ENCODE results near the gene SPTSSA.
"Not testable (repeated sequence)": the region's sequence is repeated elsewhere in the genome, so short reads cannot be mapped to it uniquely, and the experiment has no call there.

Gene SPTSSA

DNA sequence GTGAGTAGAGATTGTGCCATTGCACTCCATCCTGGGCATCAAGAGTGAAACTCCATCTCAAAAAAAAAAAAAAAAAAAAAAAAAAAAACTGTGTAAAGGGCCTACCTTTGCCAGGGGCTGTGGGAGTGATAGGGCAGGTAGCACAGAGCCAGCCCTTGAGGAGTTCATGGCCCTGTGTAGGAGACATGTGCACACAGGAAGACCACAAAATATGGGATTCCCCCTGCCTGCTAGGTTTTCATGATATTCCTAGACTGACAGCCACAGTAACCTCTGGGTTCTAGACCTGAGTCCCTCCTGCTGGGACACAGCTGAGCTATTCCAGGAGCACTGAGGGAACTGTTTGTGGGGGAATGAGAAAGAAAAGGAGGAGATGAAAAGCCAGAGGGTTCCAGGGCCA is 8.3 kb upstream of the SPTSSA start:
- no peak for DNase-seq (ENCODE audit: low spot score)

DNA sequence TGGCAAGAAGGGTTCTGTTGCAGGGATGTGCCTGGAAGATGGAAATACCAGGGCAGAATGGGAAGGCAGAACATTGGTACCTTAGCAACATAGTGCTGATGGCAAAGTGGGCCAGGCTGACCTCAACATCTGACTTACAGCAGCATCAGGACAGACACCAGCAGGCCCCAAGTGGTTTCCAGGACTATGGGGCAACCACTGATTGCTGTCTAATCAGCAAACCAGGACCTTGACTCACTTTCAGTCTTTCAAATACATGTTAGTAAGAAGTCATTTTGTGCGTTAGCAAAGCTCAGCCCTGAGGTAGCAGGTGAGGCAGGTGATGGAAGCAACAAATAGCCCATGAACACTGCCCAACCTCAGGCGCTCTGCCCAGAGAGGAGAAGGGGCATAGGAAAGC is 4.7 kb upstream of the SPTSSA start:
- DNase-seq (ENCODE audit: low spot score), result no peak

DNA sequence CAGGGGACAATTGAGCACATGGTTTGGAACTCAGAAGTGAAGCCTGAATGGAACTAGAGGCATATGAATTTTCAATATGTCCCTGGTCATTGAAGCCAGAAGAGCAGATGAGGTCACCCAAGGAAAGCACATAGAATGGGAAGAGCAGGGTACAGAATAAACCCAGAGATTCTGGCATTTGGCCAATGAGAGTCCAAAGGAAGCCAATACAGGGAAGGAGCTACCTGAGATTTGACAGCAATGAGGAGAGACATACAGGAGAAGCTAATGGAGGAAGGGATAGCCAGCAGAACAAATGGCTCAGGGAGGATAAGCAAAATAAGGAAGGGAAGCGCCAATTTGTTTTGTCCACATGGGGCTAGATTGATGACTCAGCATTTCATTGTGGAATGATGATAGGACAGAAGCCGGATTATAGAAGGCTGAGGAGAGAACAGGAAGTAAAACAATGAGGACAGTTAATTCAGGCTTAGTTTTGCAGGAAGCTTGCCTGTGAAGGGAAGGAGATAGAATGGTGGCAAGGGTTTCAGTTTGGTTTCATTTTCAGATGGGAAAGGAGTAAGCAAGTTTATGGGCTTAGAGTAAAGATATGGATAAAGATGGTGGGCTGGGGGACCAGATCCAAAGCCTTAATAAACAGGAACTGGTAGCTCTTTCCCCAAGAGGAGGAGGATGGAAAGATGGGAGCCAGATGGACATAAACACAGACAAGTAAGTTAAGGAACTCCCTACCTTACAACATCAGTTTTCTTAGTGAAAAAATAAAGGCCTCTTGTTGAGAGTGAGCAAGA is 3.2 kb upstream of the SPTSSA start:
- peak; percentile 30 for DNase-seq (ENCODE audit: low spot score)

DNA sequence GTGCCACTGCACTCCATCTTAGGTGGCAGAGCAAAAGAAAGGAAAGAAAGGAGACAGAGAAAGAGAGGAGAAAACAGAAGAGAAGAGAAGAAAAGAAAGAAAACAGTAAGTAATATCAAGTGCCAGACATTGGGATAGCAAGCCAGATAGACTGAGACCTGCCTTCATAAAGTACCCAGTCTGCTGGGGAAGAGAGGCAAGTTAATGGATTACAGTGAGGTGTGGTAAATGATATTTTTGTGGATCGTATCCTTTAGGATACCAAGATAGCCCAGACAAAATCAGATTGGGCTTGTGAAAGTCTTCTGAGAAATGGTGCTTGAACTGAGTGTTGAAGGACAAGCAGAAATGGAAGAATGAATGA is 1.5 kb upstream of the SPTSSA start:
- DNase-seq (ENCODE audit: low spot score), result no peak

DNA sequence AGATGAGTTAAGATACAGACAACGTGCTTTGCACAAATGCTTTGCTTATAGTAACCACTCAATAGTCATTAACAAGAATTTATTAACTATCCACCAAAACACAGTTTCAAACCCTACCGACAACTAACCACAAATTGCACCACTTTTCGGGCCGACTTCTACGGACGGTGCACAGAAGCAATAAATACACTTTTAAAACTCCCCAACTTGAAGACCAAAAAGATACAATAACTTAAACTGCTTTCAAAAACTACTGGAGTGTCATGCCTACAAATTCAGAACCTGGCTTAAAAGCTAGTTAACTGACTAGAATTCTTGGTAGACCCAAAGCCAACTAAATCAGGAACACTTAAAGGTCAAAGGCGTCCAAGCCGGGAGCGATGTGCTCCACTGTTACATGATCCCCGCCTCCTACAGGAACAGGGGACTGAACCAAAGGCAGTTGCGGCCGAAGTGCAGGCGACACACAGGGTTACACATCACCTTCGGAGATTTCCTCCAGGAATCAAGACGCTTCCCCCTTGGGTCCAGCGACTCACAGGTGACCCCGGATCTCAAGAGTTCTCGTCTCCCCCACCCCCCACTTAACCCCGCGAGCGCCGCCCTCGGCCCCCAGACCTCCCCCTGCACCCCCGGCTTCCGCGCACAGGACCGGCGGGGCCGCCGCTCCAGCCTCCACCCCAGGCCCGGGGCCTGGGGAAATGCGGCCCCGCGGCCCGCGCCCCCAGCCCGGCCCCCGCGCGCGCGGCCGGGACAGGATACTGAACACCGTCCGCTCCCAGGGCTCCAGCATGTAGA is 507 bp downstream of the SPTSSA start:
- peak; percentile 58 for DNase-seq (ENCODE audit: low spot score)

DNA sequence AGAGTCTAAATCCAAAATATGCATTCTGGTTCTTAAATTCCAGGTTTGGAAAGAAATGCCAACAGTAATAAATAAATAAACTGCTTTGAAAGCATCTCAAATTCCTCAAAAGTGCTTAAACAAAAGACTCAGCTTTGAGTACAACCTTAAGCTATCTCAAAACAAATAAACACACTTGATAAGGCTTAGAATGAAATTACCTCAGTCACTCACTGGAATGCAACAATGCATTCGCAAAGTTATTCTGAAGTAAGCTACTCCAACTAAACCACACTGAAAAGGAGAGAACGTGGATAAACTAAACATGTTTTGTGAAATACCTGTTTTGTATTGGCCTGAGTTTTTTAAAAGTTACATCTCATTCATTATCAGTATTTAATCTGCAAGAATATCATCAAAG is 1.2 kb downstream of the SPTSSA start:
- no peak for DNase-seq (ENCODE audit: low spot score)

DNA sequence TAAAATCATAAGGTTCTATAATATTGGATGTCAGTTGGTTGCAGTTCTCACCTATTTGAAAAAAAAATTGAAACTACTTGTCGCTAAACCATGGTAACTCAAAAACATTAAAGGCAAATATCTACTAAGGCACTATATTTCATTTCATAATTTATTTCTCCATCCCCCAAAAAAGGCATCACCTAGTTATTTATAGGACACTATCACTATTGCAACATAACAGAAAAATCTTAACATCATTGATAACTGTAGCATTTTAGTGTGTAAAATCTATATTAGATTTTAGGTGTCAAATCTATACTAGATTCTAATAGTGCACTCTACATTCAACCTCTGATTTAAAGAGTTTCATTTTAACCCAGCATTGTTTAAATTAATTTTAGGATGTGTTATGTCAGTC is 1.7 kb downstream of the SPTSSA start:
- DNase-seq (ENCODE audit: low spot score), result no peak

DNA sequence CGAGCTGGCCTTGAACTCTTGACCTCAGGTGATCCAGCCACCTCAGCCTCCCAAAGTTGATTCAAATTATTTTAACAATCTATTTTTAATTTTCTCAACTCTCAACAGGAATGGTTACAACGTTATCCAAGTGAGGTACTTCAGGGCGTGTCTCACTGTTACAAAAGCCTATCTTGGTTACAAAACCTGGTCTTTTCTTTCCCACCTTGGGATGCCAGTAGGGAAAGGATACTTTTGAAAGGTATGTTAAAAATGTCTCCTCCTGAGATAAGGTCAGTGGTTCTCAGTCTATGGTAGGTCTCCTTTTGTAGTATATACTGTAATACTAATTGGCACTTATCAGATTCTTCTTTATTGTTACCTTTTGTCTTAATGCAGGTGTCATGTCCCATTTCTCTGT is 4.9 kb downstream of the SPTSSA start:
- no peak for DNase-seq (ENCODE audit: low spot score)

DNA sequence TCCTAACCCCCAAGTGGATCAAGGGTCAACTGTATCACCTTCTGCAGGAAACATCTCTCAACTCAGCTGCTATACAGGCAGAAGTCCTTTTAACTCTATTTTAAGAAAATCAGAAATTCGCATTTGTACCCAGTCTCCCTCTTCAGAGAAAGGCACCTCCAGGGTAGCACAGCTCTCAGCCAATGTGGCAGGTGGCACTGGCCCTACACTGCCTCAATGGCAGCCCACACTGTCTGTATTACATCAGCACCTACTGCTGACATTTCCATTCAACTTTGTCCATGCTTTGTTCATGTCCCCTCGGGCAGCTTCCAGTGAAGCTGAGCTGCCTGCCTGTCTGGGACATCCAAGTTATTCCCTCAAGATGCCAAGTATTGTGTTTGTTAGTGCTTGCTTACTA is 8.8 kb downstream of the SPTSSA start:
- DNase-seq (ENCODE audit: low spot score), result no peak

DNA sequence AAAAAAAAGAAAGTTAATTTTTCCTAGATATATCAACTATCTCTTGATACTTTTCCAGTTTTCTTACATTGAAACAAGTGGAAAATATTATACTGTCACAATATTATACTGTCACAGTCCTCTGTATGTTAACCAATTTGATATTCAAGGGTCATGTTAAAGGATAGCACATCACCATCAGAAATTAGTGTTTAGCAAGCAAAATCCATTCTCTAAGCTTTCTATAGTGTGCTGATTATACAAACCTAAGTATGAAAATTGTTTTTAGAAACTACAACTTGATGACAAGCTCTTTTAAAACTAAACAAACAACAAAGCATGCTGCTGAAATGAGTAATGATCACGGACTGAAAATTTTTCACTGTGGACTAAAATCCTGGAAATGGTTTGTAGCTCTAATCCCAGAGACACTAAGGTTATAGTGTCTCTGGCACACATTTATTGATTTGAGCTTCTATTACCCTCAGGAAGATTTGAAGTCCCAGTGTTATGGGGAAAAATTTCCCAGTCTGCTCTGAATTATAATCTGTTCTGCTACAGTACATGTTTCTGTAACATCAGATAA is 9.7 kb downstream of the SPTSSA start:
- no peak for DNase-seq (ENCODE audit: low spot score)

DNA sequence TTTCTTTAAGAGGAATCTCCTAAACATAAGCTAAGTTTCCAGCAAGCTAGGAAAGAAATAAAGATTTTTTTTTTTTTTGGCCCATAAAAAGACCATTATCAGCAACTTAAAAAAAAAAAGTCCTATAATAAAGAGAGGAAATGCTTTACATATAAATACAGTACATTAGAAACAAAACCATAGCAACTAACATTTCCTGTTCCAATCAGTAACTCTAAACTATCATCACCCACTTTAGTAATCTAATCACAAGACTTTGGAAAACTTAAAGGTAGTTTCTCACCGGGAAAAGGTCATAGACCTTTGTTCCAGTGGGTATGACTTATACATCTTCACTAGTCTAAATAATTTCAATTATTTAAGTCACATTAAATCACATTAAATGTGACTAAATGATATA is 11.1 kb downstream of the SPTSSA start:
- DNase-seq (ENCODE audit: low spot score), result no peak

DNA sequence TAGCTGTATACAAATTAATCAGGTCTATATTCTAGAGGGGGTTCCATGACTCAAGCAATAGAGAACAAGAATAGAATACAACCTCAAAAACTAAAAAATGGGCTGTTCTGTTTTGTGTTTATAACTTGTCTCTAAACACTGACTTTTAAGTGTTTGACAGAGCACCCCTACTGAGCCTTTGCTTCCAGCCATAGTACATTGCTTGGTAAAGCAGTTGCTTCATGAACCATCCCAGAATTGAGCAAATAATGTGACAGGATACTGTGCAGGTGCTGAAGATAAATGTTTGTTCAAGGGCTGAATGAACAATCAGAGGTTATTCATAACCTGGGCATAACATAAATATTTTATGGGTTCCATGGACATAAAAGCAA is 11.5 kb downstream of the SPTSSA start:
- no peak for DNase-seq (ENCODE audit: low spot score)

DNA sequence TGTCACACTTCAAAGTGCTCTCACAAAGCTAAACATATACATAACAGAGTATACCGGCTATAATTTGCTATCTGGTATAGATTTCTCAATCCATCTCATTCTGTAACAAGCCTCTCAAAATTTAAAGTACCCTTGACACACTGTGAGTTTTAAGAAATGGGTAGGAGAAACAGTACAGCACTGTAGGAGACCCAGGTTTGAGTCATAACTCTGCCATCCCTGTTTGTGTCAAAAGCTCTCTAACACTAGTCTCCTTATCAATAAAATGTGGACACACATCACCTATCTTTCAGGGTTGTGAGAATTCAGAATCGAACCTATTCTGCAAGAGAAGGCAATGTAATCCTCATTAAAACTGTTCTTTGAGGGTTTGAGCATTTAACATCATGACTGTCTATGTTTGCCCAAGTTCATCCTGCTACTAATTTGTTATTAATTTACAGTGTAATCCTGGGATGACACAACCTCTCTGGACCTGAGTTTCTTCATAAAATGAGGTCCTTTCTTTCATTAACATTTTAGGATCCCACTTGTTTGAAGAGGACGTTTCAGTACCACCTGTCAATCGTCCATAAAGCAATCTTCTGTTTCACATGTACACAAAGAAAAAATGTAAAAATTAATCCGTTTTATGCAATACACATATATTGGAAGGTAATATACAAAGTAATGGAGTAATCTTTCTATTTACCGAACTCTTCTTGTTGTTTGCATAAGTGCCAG is 12.1 kb downstream of the SPTSSA start:
- DNase-seq (ENCODE audit: low spot score), result no peak

DNA sequence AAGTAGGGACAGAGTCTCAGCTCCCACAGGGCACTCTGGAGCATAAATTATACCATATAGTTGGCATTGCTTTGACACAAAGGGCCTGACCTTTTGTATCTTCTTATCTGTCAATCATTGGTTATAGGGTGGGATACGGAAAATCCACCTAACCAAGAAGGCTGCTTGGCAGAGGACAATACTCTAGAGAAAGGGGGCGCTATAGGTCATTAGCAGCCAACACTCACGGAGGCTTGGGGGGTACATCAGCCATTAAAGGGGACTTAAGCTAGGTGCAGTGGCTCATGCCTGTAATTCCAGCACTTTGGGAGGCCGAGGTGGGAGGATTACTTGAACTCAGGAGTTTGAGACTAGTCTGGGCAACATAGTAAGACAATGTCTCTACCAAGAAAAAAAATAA is 22.9 kb downstream of the SPTSSA start:
- no peak for DNase-seq (ENCODE audit: low spot score)

DNA sequence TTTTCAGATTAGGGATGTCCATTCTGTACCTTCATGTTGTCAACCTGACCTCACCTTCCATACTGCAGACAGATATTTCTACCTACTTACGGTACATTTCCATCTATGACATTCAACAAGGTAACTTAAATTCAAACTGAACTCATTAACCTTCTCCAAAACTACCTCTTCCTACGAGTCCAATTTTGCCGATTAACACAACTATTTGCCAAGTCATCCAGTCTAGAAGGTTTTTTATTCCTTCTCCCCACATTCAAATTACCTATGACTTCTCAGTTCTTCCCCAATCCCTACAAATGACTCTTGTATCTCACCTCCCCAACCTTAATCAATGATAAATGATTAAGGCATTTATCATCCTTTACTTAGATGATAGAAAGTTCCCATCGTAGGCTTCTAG is 23.6 kb downstream of the SPTSSA start:
- DNase-seq (ENCODE audit: low spot score), result no peak

DNA sequence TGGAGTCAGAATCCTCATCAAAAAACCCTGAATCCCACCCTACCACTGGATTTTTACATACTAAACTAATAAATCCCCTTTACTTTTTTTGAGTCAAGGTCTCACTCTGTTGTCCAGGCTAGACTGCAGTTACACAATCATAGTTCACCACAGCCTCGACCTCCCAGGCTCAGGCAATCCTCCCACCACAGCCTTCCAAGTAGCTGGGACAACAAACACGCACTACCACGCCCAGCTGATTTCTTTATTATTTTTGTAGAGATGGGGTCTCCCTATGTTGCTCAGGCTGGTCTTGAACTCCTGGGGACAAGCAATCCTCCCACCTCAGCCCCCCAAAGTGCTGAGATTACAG is 24.3 kb downstream of the SPTSSA start:
- no peak for DNase-seq (ENCODE audit: low spot score)

DNA sequence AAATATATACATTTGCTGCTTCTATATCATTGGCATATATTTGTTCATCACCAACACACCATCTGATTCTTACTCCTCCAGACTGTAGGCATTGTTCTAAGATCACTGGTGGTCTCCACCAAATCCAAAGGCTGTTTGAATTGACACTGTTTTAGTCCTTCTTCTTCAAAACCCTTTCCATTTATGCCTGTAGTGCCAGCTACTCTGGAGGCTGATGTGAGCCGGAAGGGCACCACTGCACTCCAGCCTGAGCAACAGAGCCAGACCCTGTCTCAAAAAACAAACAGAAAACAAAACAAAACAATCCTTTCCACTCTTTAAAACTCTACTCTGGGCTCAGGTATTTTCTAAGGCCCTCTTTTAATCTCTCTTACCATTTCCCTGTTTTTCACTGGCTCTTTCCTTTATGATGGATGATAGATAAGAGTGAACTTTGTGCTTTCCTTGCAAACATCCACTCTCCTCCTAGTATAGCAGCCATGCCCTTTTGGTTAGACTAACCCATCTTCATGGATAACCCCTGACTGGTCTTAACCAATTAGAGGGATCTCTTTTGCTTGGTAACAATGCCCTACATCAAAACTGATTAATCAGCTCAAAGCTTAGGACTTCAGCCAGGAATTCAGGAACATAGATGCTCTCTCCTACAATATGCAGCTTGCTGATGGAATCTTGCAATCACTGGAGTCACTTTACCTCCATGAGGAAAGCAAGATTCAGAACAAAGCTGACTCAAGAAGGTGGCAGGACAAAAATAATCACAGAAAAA is 24.9 kb downstream of the SPTSSA start:
- DNase-seq (ENCODE audit: low spot score), result no peak

DNA sequence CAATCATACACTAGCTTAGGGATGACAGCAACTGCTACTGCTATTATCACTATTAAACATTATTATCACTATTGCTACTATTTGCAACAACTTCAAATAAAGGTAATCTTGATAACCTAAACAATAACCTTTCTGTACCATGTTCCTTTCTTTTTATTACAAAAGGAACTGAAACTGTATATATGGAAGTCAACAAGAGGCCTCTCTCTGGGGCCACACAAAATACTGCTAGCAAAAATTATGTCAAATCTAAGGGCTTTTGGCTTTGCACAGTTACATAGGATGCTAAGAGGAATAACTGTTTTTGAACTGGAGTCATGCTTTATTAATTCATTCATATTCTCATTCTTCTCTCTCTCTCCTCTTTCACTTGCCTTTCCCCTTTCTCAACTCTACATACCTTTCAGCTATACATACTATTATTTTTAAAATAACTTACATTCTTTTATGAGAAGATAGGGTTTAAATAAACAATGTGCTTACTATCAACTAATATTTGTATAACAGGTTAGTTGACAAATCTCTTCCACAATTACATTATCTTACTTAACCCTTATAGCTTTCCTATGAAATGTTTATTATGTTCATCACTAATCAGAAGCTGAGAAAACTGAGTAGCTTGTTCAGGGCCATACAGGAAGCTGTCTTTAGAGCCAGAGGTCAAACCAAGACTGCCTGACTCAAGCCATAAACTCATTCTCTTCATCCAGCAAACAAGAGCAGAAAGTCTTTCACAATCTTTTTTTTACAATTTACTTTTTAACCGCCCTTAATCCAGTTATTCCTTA is 25.7 kb downstream of the SPTSSA start:
- DNase-seq (ENCODE audit: low spot score), result no peak

DNA sequence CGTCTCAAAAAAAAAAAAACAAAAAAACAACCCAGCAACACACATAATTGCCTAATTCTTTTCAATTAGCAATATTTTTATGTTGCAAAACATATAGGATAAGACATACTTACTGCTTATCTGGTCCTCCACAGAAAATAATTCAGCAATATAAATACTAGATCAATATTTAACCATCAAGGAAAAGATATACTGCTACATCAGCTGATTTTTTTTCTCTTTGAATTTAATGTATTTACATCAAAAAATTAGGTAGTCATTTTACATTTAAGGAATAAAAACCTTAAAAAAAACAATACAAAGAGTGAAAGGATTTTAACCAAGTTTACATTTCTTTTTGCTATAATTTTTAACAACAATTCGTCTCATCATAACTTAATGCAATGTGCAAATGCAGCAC is 28.1 kb downstream of the SPTSSA start:
- no peak for DNase-seq (ENCODE audit: low spot score)

DNA sequence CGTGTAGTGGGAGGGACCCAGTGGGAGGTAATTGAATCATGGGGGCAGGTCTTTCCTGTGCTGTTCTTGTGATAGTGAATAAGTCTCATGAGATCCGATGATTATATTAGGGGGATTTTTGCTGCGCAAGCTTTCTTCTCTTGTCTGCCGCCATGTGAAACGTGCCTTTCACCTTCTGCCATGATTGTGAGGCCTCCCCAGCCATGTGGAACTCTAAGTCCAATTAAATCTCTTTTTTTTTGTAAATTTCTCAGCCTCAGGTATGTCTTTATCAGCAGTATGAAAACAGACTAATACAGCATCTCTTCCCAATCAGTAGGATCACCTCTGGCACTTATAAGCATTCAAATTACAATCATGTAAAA is 34.0 kb downstream of the SPTSSA start:
- DNase-seq (ENCODE audit: low spot score), result not testable (repeated sequence)
